LNCaP clone FGC (cell line): ENCODE data around the gene NDUFS7.

Experiments
- DNase-seq: peaks from one replicate; pipeline ENCODE4 v3.0.0-alpha.2; 2011; ENCODE audit warnings: low read depth
- H3K4me3 ChIP-seq: 2 replicates; pipeline ENCODE4 v1.5.1; 2011; ENCODE audit warnings: mild to moderate bottlenecking, low read depth, low read length, control low read depth
- CTCF ChIP-seq: IDR thresholded peaks from 2 replicates; pipeline ENCODE4 v1.5.1; 2012; ENCODE audit warnings: mild to moderate bottlenecking; ENCODE audit not compliant: control insufficient read depth, insufficient read depth; ENCODE audit errors: extremely low read depth

Gene NDUFS7

GRCh38 chr19:1392939-1393530, 9.3 kb downstream of the NDUFS7 start:
- no peak overlapping the region for H3K4me3 ChIP-seq
- no peak for DNase-seq
- TF ChIP-seq CTCF, result no peak

- TF ChIP-seq CTCF, result no peak
- H3K4me3 ChIP-seq, result no peak overlapping the region
- no peak for DNase-seq
These were observed 10.1 kb downstream of the NDUFS7 start for GRCh38 chr19:1393841-1394240.

- no peak for DNase-seq
- no peak for TF ChIP-seq CTCF
- H3K4me3 ChIP-seq, result peak overlapping the region; percentile 39
These were observed 10.8 kb downstream of the NDUFS7 start for GRCh38 chr19:1394252-1395193.

- peak overlapping the region; percentile 39 for H3K4me3 ChIP-seq
- TF ChIP-seq CTCF, result no peak
- no peak for DNase-seq
These were observed 11.7 kb downstream of the NDUFS7 start for GRCh38 chr19:1395194-1396018.

DNA sequence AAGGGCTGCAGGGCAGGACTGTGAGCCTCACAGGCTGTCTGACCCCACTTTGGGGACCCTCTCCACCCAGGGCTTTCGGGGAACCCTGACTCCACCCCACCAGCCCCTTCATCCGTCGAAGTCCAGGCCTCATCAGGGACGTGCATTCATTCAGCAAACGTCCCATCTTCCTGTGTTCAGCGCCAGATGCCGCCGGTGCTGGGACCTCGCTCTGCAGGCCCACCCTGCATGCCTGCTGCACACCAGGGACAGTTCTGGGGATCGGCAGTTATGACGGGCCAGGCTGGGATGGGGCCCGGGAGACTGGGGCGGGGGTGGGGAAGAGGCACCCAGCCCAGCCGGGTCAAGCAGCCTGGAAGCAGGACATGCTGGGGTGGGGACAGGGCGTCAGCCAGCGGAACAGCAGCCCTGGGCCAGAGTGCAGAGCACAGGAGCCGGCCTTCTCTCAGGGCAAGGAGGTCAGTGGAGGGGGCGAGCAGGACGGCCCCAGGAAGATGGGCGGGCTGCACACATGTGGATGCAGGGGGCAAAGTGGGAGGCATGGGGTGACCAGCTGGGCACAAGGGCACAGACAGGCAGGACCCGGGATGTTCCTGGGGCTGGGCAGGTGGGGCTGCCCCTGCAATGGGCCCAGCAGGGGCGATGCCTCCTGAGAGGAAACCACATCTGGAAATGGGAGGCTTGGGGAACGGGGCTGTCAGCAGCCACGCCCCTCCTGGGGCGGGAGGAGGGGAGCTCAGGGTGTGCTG, 12.5 kb downstream of the NDUFS7 start:
- H3K4me3 ChIP-seq, result no peak overlapping the region
- DNase-seq, result no peak
- no peak for TF ChIP-seq CTCF

- TF ChIP-seq CTCF, result no peak
These were observed 13.3 kb downstream of the NDUFS7 start for GRCh38 chr19:1396768-1397679.

More at GRCh38 chr19:1396768-1397679, 13.3 kb downstream of the NDUFS7 start:
- no peak overlapping the region for H3K4me3 ChIP-seq
- no peak for DNase-seq
